IMR-90 (cell line): ENCODE measurements around the gene RASGRF1. TPM values are rescaled to one million over a fixed set of nuclear protein-coding genes. Genes with fewer than 3 reads are reported as not detected.

ENCODE experiments used
- ATAC-seq: fragments of 200-7000 bp; cut with Tn5 transposase; 2 replicates; pipeline ENCODE4 v1.9.1; 2020; ENCODE audit warnings: low read depth, mild to moderate bottlenecking, moderate library complexity
- BruUV-seq: library from RNA; stranded (reverse); fragments of 400-500 nt; replicated peaks from 2 replicates; lab custom pipeline; 2021; lab: Mats Ljungman, UMichigan
- CTCF ChIA-PET: fragments of 300-600 bp; formaldehyde crosslinking; extraction: SDS; loops from one replicate; lab custom pipeline; 2021; ENCODE audit warnings: antibody characterized with exemption; lab: Yijun Ruan, JAX
- POLR2A ChIA-PET: fragments of 300-600 bp; sonication (Branson Sonifier 250); formaldehyde crosslinking; loops from one replicate; lab custom pipeline; 2022; ENCODE audit warnings: antibody characterized with exemption; ENCODE audit not compliant: unreplicated experiment; lab: Charles Lee
- DNase-seq: peaks from one replicate; pipeline ENCODE4 v3.0.0; 2013
- H2AFZ ChIP-seq: replicated peaks from 2 replicates; pipeline ENCODE3; 2013; ENCODE audit warnings: low read length, mild to moderate bottlenecking; ENCODE audit not compliant: poor library complexity
- H2AK5ac ChIP-seq: 2 replicates; pipeline ENCODE4 v1.6.1; 2013; ENCODE audit warnings: low read depth, low read length, inconsistent platforms
- H2AK9ac ChIP-seq: replicated peaks from 2 replicates; pipeline ENCODE3; 2013; ENCODE audit warnings: mild to moderate bottlenecking, low read depth, low read length, moderate library complexity; ENCODE audit not compliant: poor library complexity
- H2BK120ac ChIP-seq: 2 replicates; pipeline ENCODE4 v1.6.1; 2013; ENCODE audit warnings: low read depth, low read length, inconsistent platforms
- H2BK15ac ChIP-seq: 3 replicates; pipeline ENCODE4 v1.6.1; 2013; ENCODE audit warnings: low read depth, low read length, inconsistent platforms
- H2BK20ac ChIP-seq: 2 replicates; pipeline ENCODE4 v1.6.1; 2013; ENCODE audit warnings: low read depth, mild to moderate bottlenecking, inconsistent platforms, low read length, moderate library complexity
- H2BK5ac ChIP-seq: 2 replicates; pipeline ENCODE4 v1.6.1; 2013; ENCODE audit warnings: mild to moderate bottlenecking, low read depth, low read length, inconsistent platforms; ENCODE audit not compliant: poor library complexity, severe bottlenecking
- H3K14ac ChIP-seq: replicated peaks from 2 replicates; pipeline ENCODE4 v1.6.1; 2013; ENCODE audit warnings: low read depth, low read length, inconsistent platforms
- H3K18ac ChIP-seq: 2 replicates; pipeline ENCODE4 v1.6.1; 2013; ENCODE audit warnings: low read depth, low read length, control low read depth
- H3K23ac ChIP-seq: 2 replicates; pipeline ENCODE4 v1.6.1; 2013; ENCODE audit warnings: low read depth, low read length, inconsistent platforms
- H3K27ac ChIP-seq: 2 replicates; pipeline ENCODE4 v1.5.1; 2013; ENCODE audit warnings: mild to moderate bottlenecking, control low read depth, low read length; ENCODE audit not compliant: insufficient read depth
- H3K27me3 ChIP-seq: 2 replicates; pipeline ENCODE4 v1.6.1; 2013; ENCODE audit warnings: low read length; ENCODE audit not compliant: control insufficient read depth, insufficient read depth
- H3K36me3 ChIP-seq: 2 replicates; pipeline ENCODE4 v1.6.1; 2013; ENCODE audit warnings: low read length, mixed read lengths; ENCODE audit not compliant: control insufficient read depth, insufficient read depth
- H3K4ac ChIP-seq: 2 replicates; pipeline ENCODE4 v1.6.1; 2013; ENCODE audit warnings: low read depth, low read length, inconsistent platforms
- H3K4me1 ChIP-seq: 2 replicates; pipeline ENCODE4 v1.6.1; 2013; ENCODE audit warnings: low read length, mixed read lengths; ENCODE audit not compliant: control insufficient read depth, insufficient read depth
- H3K4me2 ChIP-seq: 2 replicates; pipeline ENCODE4 v1.6.1; 2013; ENCODE audit warnings: low read depth, mild to moderate bottlenecking, control low read depth, low read length, moderate library complexity
- H3K4me3 ChIP-seq: 2 replicates; pipeline ENCODE4 v1.5.1; 2013; ENCODE audit warnings: low read depth, mild to moderate bottlenecking, control low read depth, low read length, moderate library complexity; ENCODE audit not compliant: insufficient read depth
- H3K56ac ChIP-seq: 2 replicates; pipeline ENCODE4 v1.6.1; 2013; ENCODE audit warnings: low read length, inconsistent platforms; ENCODE audit not compliant: insufficient read depth; ENCODE audit errors: extremely low read depth
- H3K79me1 ChIP-seq, 2 experiments: 2 replicates each; pipeline ENCODE4 v1.6.1; 2013; ENCODE audit warnings: low read length in 2 of 2, inconsistent platforms in 1 of 2, low read depth in 1 of 2
- H3K9ac ChIP-seq: 2 replicates; pipeline ENCODE4 v1.6.1; 2013; ENCODE audit warnings: low read depth, low read length, control low read depth
- H3K9me1 ChIP-seq: 2 replicates; pipeline ENCODE4 v1.6.1; 2013; ENCODE audit warnings: low read length, inconsistent platforms; ENCODE audit not compliant: insufficient read depth
- H3K9me3 ChIP-seq: 2 replicates; pipeline ENCODE4 v1.6.1; 2013; ENCODE audit warnings: low read length; ENCODE audit not compliant: control insufficient read depth, insufficient read depth
- H4K20me1 ChIP-seq: 2 replicates; pipeline ENCODE4 v1.6.1; 2013; ENCODE audit warnings: low read length, inconsistent platforms; ENCODE audit not compliant: insufficient read depth
- H4K5ac ChIP-seq: 2 replicates; pipeline ENCODE4 v1.6.1; 2013; ENCODE audit warnings: mild to moderate bottlenecking, low read depth, low read length, control low read depth
- H4K8ac ChIP-seq, 2 experiments: 2 replicates each; pipeline ENCODE4 v1.6.1; 2013; ENCODE audit warnings: low read depth in 2 of 2, low read length in 2 of 2, control low read depth in 1 of 2, inconsistent platforms in 1 of 2
- H4K91ac ChIP-seq: 2 replicates; pipeline ENCODE4 v1.6.1; 2013; ENCODE audit warnings: low read depth, low read length, inconsistent platforms; ENCODE audit not compliant: insufficient read depth
- CEBPB ChIP-seq: IDR thresholded peaks from 2 replicates; pipeline ENCODE4 v1.6.1; 2012; ENCODE audit warnings: low read depth, low read length, improper control_type of control experiment
- CHD1 ChIP-seq: IDR thresholded peaks from 2 replicates; pipeline ENCODE4 v1.6.1; 2012; ENCODE audit warnings: low read depth, low read length, improper control_type of control experiment
- ELK1 ChIP-seq: fragments of 150-350 bp; IDR thresholded peaks from 2 replicates; pipeline ENCODE4 v1.6.1; 2016; ENCODE audit warnings: low read depth, mild to moderate bottlenecking, low read length, moderate library complexity, borderline replicate concordance
- FOS ChIP-seq: fragments of 150-350 bp; IDR thresholded peaks from 2 replicates; pipeline ENCODE4 v1.6.1; 2016; ENCODE audit warnings: low read depth, low read length
- NFE2L2 ChIP-seq: fragments of 150-350 bp; IDR thresholded peaks from 2 replicates; pipeline ENCODE4 v1.6.1; 2016; ENCODE audit warnings: low read depth, mild to moderate bottlenecking, low read length
- POLR2A ChIP-seq: IDR thresholded peaks from 2 replicates; pipeline ENCODE4 v1.6.1; 2012; ENCODE audit warnings: mild to moderate bottlenecking, low read depth, low read length
- RAD21 ChIP-seq: IDR thresholded peaks from 2 replicates; pipeline ENCODE4 v1.6.1; 2012; ENCODE audit warnings: low read length, improper control_type of control experiment
- SMC3 ChIP-seq: fragments of 150-350 bp; IDR thresholded peaks from 2 replicates; pipeline ENCODE4 v1.6.1; 2016; ENCODE audit warnings: low read depth, mild to moderate bottlenecking, antibody characterized with exemption, low read length, moderate library complexity
- WGBS, 2 experiments: methylation state at CpG; one replicate each; pipeline versions ENCODE4 v1.1.5 to v1.1.7; 2013; ENCODE audit warnings: missing lambda C conversion rate in 2 of 2; ENCODE audit not compliant: insufficient read length in 1 of 2; ENCODE audit errors: extremely low coverage in 2 of 2; 5-methylcytosine and 5-hydroxymethylcytosine counted together
- dilution Hi-C: fragments of 300-500 bp; cut with HindIII; formaldehyde crosslinking; loops from one replicate; pipeline ENCODE4 v1.14.3; 2018; ENCODE audit warnings: low sequenced_read_pairs; ENCODE audit not compliant: unreplicated experiment
- in situ Hi-C: fragments of 300-500 bp; cut with MboI; formaldehyde crosslinking; loops from 3 replicates; pipeline ENCODE4 v1.14.3; 2019; ENCODE audit warnings: low sequenced_read_pairs, inconsistent platforms, mixed read lengths
- intact Hi-C: fragments of 100-400 bp; cut with micrococcal nuclease; formaldehyde crosslinking; loops from 2 replicates; pipeline ENCODE4 v1.10.0; 2022
- polyA plus RNA-seq, 3 experiments: library from polyadenylated mRNA; depleted of rRNA; stranded (reverse); fragments of >200 nt; gene quantifications; 2 replicates each; pipeline ENCODE4 v1.2.3, GENCODE V29; 2012; ENCODE audit warnings: low replicate concordance in 1 of 3
- total RNA-seq: library from RNA; depleted of rRNA; stranded (reverse); fragments of >200 nt; gene quantifications from 2 replicates; pipeline ENCODE4 v1.2.3, GENCODE V29; 2012
- TF ChIP-seq, protein P1 (sequence below): fragments of 150-350 bp; IDR thresholded peaks from 2 replicates; pipeline ENCODE4 v1.6.1; 2017; ENCODE audit warnings: mild to moderate bottlenecking, antibody characterized with exemption, low read length, low read depth

The RASGRF1 gene
- total and polyA plus RNA-seq, 2 of the 4 experiments (the other 2 are of a cell fraction), result under 0.01 to 0.15 TPM

GRCh38 chr15:78947506-78947905, 143.1 kb downstream of the RASGRF1 start:
- Histone ChIP-seq H3K36me3 (no peaks in the 10 kb centered on the region), H3K18ac (no peak overlapping the region), H3K4ac (no peak overlapping the region), H3K9me3 (no peaks in the 10 kb centered on the region), H2AFZ (no peak overlapping the region), H3K27me3 (peaks cover 39% of the 10 kb centered on the region), H3K27ac (no peak overlapping the region), H4K5ac (no peak overlapping the region), H2AK9ac (no peak overlapping the region), H2BK120ac (no peak overlapping the region), H4K8ac (no peak overlapping the region), H3K4me2 (no peak overlapping the region), H4K91ac (no peak overlapping the region), H3K4me3 (no peak overlapping the region), H2BK15ac (no peak overlapping the region), H3K56ac (no peak overlapping the region), H3K23ac (no peak overlapping the region), H3K14ac (no peak overlapping the region; the same call in 1 of the 2 replicates), H2BK20ac (no peak overlapping the region), H3K4me1 (peaks cover 2% of the 10 kb centered on the region; the same call in 1 of the 2 replicates), H4K20me1 (no peaks in the 10 kb centered on the region), H3K9ac (no peak overlapping the region), H2AK5ac (no peak overlapping the region), H3K79me1 (no peaks in the 10 kb centered on the region), H3K9me1 (peaks cover 8% of the 10 kb centered on the region; the same call in 1 of the 2 replicates), H2BK5ac (no peak overlapping the region)
- WGBS, 2 experiments, result 86% methylated on average over 1 of the region's 5 CpGs; no CpG with 5 or more reads in 1 of the 2 experiments
- BruUV-seq, result no TSS peak
- DNase-seq (no peak), ATAC-seq (no peak)
- in situ Hi-C loops (no loop called here), intact Hi-C loops (no loop called here), dilution Hi-C loops (no loop called here)
- no peak for TF ChIP-seq POLR2A
- no peak for TF ChIP-seq ELK1
- TF ChIP-seq FOS, result no peak
- TF ChIP-seq, protein P1, sequence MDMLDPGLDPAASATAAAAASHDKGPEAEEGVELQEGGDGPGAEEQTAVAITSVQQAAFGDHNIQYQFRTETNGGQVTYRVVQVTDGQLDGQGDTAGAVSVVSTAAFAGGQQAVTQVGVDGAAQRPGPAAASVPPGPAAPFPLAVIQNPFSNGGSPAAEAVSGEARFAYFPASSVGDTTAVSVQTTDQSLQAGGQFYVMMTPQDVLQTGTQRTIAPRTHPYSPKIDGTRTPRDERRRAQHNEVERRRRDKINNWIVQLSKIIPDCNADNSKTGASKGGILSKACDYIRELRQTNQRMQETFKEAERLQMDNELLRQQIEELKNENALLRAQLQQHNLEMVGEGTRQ, result no peak
- TF ChIP-seq CEBPB, result no peak
- TF ChIP-seq SMC3, result no peak
- TF ChIP-seq RAD21, result no peak
- no peak for TF ChIP-seq CHD1
- no peak for TF ChIP-seq NFE2L2
- POLR2A ChIA-PET, result no interaction called here
- CTCF ChIA-PET, result no interaction called here
